ENCODE results near the gene RIPPLY1.

The RIPPLY1 gene

GRCh38 chrX:106903291-106903824, at the start of gene RIPPLY1:
Gene RIPPLY1, minus strand, starts transcription at chrX:106903341. Its CDS starts 54 bp downstream, at chrX:106903287.
- Histone ChIP-seq H3K36me3 (ENCODE audit: insufficient read depth, low read length) (no peaks in the 10 kb centered on the region), H3K4me1 (ENCODE audit: insufficient read depth, low read length) (peaks cover 11% of the 10 kb centered on the region), H3K9me3 (ENCODE audit: low read length) (no peaks in the 10 kb centered on the region), H3K4me3 (ENCODE audit: low read depth in 1 of 2, low read length in 2 of 2) (no peak within 1 kb of the TSS), H3K27me3 (ENCODE audit: control insufficient read depth in 1 of 2, insufficient read depth in 2 of 2, low read length in 2 of 2) (no peaks in the 10 kb centered on the region), H3K9ac (ENCODE audit: low read length) (no peak within 1 kb of the TSS), H3K27ac (ENCODE audit: low read depth, low read length) (no peak within 1 kb of the TSS)

GRCh38 chrX:106952538-106952937, 49.4 kb upstream of the RIPPLY1 start:
- H3K27me3 ChIP-seq (ENCODE audit: control insufficient read depth in 1 of 2, insufficient read depth in 2 of 2, low read length in 2 of 2): no peaks in the 10 kb centered on the region

GRCh38 chrX:106952089-106952488, 48.9 kb upstream of the RIPPLY1 start:
- no peak overlapping the region for H3K27ac ChIP-seq (ENCODE audit: low read depth, low read length)
- H3K4me1 ChIP-seq (ENCODE audit: insufficient read depth, low read length): no peaks in the 10 kb centered on the region
- H3K36me3 ChIP-seq (ENCODE audit: insufficient read depth, low read length): peaks cover 3% of the 10 kb centered on the region
- no peak overlapping the region for H3K9ac ChIP-seq (ENCODE audit: low read length)
- no peaks in the 10 kb centered on the region for H3K27me3 ChIP-seq (ENCODE audit: control insufficient read depth in 1 of 2, insufficient read depth in 2 of 2, low read length in 2 of 2)
- H3K4me3 ChIP-seq (ENCODE audit: low read depth in 1 of 2, low read length in 2 of 2): no peak overlapping the region
- H3K9me3 ChIP-seq (ENCODE audit: low read length): no peaks in the 10 kb centered on the region

More at GRCh38 chrX:106952538-106952937, 49.4 kb upstream of the RIPPLY1 start:
- no peak overlapping the region for H3K4me3 ChIP-seq (ENCODE audit: low read depth in 1 of 2, low read length in 2 of 2)
- peaks cover 3% of the 10 kb centered on the region for H3K36me3 ChIP-seq (ENCODE audit: insufficient read depth, low read length)
- H3K27ac ChIP-seq (ENCODE audit: low read depth, low read length): no peak overlapping the region
- H3K4me1 ChIP-seq (ENCODE audit: insufficient read depth, low read length): no peaks in the 10 kb centered on the region
- H3K9me3 ChIP-seq (ENCODE audit: low read length): no peaks in the 10 kb centered on the region
- H3K9ac ChIP-seq (ENCODE audit: low read length): no peak overlapping the region

- H3K4me1 ChIP-seq (ENCODE audit: insufficient read depth, low read length): no peaks in the 10 kb centered on the region
- no peak overlapping the region for H3K27ac ChIP-seq (ENCODE audit: low read depth, low read length)
- no peak overlapping the region for H3K4me3 ChIP-seq (ENCODE audit: low read depth in 1 of 2, low read length in 2 of 2)
- H3K36me3 ChIP-seq (ENCODE audit: insufficient read depth, low read length): peaks cover 3% of the 10 kb centered on the region
- no peaks in the 10 kb centered on the region for H3K27me3 ChIP-seq (ENCODE audit: control insufficient read depth in 1 of 2, insufficient read depth in 2 of 2, low read length in 2 of 2)
- H3K9ac ChIP-seq (ENCODE audit: low read length): no peak overlapping the region
- H3K9me3 ChIP-seq (ENCODE audit: low read length): no peaks in the 10 kb centered on the region
These were observed 48.1 kb upstream of the RIPPLY1 start for GRCh38 chrX:106951230-106951629.

- Histone ChIP-seq H3K36me3 (ENCODE audit: insufficient read depth, low read length) (no peaks in the 10 kb centered on the region), H3K9ac (ENCODE audit: low read length) (no peak overlapping the region), H3K27ac (ENCODE audit: low read depth, low read length) (no peak overlapping the region), H3K4me3 (ENCODE audit: low read depth in 1 of 2, low read length in 2 of 2) (no peak overlapping the region), H3K4me1 (ENCODE audit: insufficient read depth, low read length) (no peaks in the 10 kb centered on the region), H3K27me3 (ENCODE audit: control insufficient read depth in 1 of 2, insufficient read depth in 2 of 2, low read length in 2 of 2) (no peaks in the 10 kb centered on the region), H3K9me3 (ENCODE audit: low read length) (no peaks in the 10 kb centered on the region)
These were observed 47.2 kb upstream of the RIPPLY1 start for GRCh38 chrX:106950381-106950780.

- no peaks in the 10 kb centered on the region for H3K4me1 ChIP-seq (ENCODE audit: insufficient read depth, low read length)
- no peaks in the 10 kb centered on the region for H3K9me3 ChIP-seq (ENCODE audit: low read length)
- H3K27ac ChIP-seq (ENCODE audit: low read depth, low read length): no peak overlapping the region
- H3K4me3 ChIP-seq (ENCODE audit: low read depth in 1 of 2, low read length in 2 of 2): no peak overlapping the region
- H3K9ac ChIP-seq (ENCODE audit: low read length): no peak overlapping the region
- H3K36me3 ChIP-seq (ENCODE audit: insufficient read depth, low read length): no peaks in the 10 kb centered on the region
- no peaks in the 10 kb centered on the region for H3K27me3 ChIP-seq (ENCODE audit: control insufficient read depth in 1 of 2, insufficient read depth in 2 of 2, low read length in 2 of 2)
These were observed 46.2 kb upstream of the RIPPLY1 start for GRCh38 chrX:106949366-106949765.

- H3K36me3 ChIP-seq (ENCODE audit: insufficient read depth, low read length): no peaks in the 10 kb centered on the region
- no peaks in the 10 kb centered on the region for H3K4me1 ChIP-seq (ENCODE audit: insufficient read depth, low read length)
- H3K27ac ChIP-seq (ENCODE audit: low read depth, low read length): no peak overlapping the region
- no peak overlapping the region for H3K9ac ChIP-seq (ENCODE audit: low read length)
- H3K9me3 ChIP-seq (ENCODE audit: low read length): no peaks in the 10 kb centered on the region
- no peak overlapping the region for H3K4me3 ChIP-seq (ENCODE audit: low read depth in 1 of 2, low read length in 2 of 2)
- H3K27me3 ChIP-seq (ENCODE audit: control insufficient read depth in 1 of 2, insufficient read depth in 2 of 2, low read length in 2 of 2): no peaks in the 10 kb centered on the region
These were observed 45.5 kb upstream of the RIPPLY1 start for GRCh38 chrX:106948641-106949040.

- Histone ChIP-seq H3K27me3 (ENCODE audit: control insufficient read depth in 1 of 2, insufficient read depth in 2 of 2, low read length in 2 of 2) (no peaks in the 10 kb centered on the region), H3K9ac (ENCODE audit: low read length) (no peak overlapping the region), H3K4me3 (ENCODE audit: low read depth in 1 of 2, low read length in 2 of 2) (no peak overlapping the region), H3K4me1 (ENCODE audit: insufficient read depth, low read length) (no peaks in the 10 kb centered on the region), H3K27ac (ENCODE audit: low read depth, low read length) (no peak overlapping the region), H3K9me3 (ENCODE audit: low read length) (no peaks in the 10 kb centered on the region), H3K36me3 (ENCODE audit: insufficient read depth, low read length) (peaks cover 6% of the 10 kb centered on the region)
These were observed 43.3 kb upstream of the RIPPLY1 start for GRCh38 chrX:106946464-106946863.

- peaks cover 0 to 6% of the 10 kb centered on the region in 2 donors for H3K27me3 ChIP-seq (ENCODE audit: control insufficient read depth in 1 of 2, insufficient read depth in 2 of 2, low read length in 2 of 2)
- peaks cover 8% of the 10 kb centered on the region for H3K36me3 ChIP-seq (ENCODE audit: insufficient read depth, low read length)
- H3K4me3 ChIP-seq (ENCODE audit: low read depth in 1 of 2, low read length in 2 of 2): no peak overlapping the region
- H3K9ac ChIP-seq (ENCODE audit: low read length): no peak overlapping the region
- no peaks in the 10 kb centered on the region for H3K4me1 ChIP-seq (ENCODE audit: insufficient read depth, low read length)
- H3K9me3 ChIP-seq (ENCODE audit: low read length): no peaks in the 10 kb centered on the region
- H3K27ac ChIP-seq (ENCODE audit: low read depth, low read length): no peak overlapping the region
These were observed 36.9 kb upstream of the RIPPLY1 start for GRCh38 chrX:106940068-106940467.

GRCh38 chrX:106939566-106939965, 36.4 kb upstream of the RIPPLY1 start:
- peaks cover 0 to 6% of the 10 kb centered on the region in 2 donors for H3K27me3 ChIP-seq (ENCODE audit: control insufficient read depth in 1 of 2, insufficient read depth in 2 of 2, low read length in 2 of 2)
- no peak overlapping the region for H3K9ac ChIP-seq (ENCODE audit: low read length)
- H3K4me3 ChIP-seq (ENCODE audit: low read depth in 1 of 2, low read length in 2 of 2): no peak overlapping the region
- no peaks in the 10 kb centered on the region for H3K9me3 ChIP-seq (ENCODE audit: low read length)
- peaks cover 8% of the 10 kb centered on the region for H3K36me3 ChIP-seq (ENCODE audit: insufficient read depth, low read length)
- no peak overlapping the region for H3K27ac ChIP-seq (ENCODE audit: low read depth, low read length)
- H3K4me1 ChIP-seq (ENCODE audit: insufficient read depth, low read length): no peaks in the 10 kb centered on the region

GRCh38 chrX:106936246-106936645, 33.1 kb upstream of the RIPPLY1 start:
- Histone ChIP-seq H3K4me1 (ENCODE audit: insufficient read depth, low read length) (no peaks in the 10 kb centered on the region), H3K27ac (ENCODE audit: low read depth, low read length) (no peak overlapping the region), H3K9ac (ENCODE audit: low read length) (no peak overlapping the region), H3K9me3 (ENCODE audit: low read length) (no peaks in the 10 kb centered on the region), H3K36me3 (ENCODE audit: insufficient read depth, low read length) (no peaks in the 10 kb centered on the region), H3K4me3 (ENCODE audit: low read depth in 1 of 2, low read length in 2 of 2) (no peak overlapping the region), H3K27me3 (ENCODE audit: control insufficient read depth in 1 of 2, insufficient read depth in 2 of 2, low read length in 2 of 2) (peaks cover 0 to 6% of the 10 kb centered on the region in 2 donors)

- Histone ChIP-seq H3K36me3 (ENCODE audit: insufficient read depth, low read length) (no peaks in the 10 kb centered on the region), H3K27me3 (ENCODE audit: control insufficient read depth in 1 of 2, insufficient read depth in 2 of 2, low read length in 2 of 2) (peaks cover 0 to 6% of the 10 kb centered on the region in 2 donors), H3K9me3 (ENCODE audit: low read length) (no peaks in the 10 kb centered on the region), H3K4me3 (ENCODE audit: low read depth in 1 of 2, low read length in 2 of 2) (no peak overlapping the region), H3K9ac (ENCODE audit: low read length) (no peak overlapping the region), H3K4me1 (ENCODE audit: insufficient read depth, low read length) (no peaks in the 10 kb centered on the region), H3K27ac (ENCODE audit: low read depth, low read length) (no peak overlapping the region)
These were observed 32.0 kb upstream of the RIPPLY1 start for GRCh38 chrX:106935175-106935574.
